KBM-7 (cell line): Measurements from ENCODE around the gene GUK1.
A peak's percentile ranks its signal among the peaks of the same experiment; 100 is the strongest.

ENCODE experiments used
- DNase-seq: peaks from one replicate; pipeline ENCODE4 v3.0.0-alpha.2; 2015
- in situ Hi-C: fragments of 300-500 bp; cut with MboI; formaldehyde crosslinking; loops from 2 replicates; pipeline ENCODE4 v1.14.3; 2020; ENCODE audit warnings: low sequenced_read_pairs, low pct_unique_long_range_greater_than_20kb, mixed read lengths

Gene GUK1

GRCh38 chr1:228157729-228158126 lies 17.6 kb downstream of the GUK1 start:
- in situ Hi-C loops = no loop called here
- DNase-seq = no peak

GRCh38 chr1:228158151-228159007 lies 18.3 kb downstream of the GUK1 start:
- in situ Hi-C loops = no loop called here
- no peak for DNase-seq

GRCh38 chr1:228159008-228159665 lies 19.1 kb downstream of the GUK1 start:
- DNase-seq = no peak
- in situ Hi-C loops = no loop called here

DNA sequence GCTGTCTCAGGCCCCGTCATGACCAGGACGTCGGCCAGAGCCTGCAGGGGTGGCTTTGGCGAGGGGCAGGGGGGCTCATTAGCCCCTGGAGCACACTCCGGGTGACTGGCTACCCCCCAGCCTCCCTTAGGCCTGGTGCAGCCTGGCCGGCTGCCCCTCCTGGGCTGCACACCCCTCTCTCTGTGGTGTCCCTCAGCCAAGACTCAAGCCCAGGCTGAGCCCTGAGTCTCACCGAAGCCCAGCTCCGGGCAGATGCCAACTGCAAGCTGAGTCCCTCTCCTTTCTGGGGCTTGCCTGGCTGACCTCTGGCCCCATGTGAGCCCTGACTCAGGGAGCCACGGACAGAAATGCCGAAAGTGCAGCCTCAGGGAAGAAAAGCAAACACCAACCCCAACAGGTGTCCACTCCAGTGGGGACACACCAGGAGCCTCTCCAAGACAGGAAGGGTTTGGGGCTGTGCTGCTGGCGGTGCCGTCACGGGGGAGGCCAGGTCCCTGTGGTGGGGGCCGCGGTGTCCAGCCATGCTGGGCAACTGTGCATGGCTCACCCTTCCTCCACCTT lies 20.2 kb downstream of the GUK1 start:
- no peak for DNase-seq
- in situ Hi-C loops = no loop called here

DNA sequence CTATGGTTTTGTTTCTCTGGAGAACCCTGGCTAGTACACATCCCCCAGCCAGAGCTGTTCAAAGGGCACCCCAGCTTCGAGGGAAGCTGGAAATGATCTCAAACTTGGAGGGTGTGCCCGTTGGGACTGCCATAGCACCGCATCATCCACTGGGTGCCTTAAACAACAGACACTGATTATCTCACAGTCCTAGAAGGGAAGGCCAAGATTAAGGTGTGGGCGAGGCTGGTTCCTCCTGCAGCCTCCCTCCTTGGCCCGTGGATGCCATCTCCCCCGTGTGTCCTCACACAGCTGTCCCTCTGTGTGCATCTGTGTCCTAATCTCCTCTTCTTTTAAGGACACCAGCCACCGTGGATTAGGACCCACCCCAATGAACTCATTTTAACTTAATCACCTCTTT lies 21.3 kb downstream of the GUK1 start:
- DNase-seq = no peak
- in situ Hi-C loops = no loop called here

DNA sequence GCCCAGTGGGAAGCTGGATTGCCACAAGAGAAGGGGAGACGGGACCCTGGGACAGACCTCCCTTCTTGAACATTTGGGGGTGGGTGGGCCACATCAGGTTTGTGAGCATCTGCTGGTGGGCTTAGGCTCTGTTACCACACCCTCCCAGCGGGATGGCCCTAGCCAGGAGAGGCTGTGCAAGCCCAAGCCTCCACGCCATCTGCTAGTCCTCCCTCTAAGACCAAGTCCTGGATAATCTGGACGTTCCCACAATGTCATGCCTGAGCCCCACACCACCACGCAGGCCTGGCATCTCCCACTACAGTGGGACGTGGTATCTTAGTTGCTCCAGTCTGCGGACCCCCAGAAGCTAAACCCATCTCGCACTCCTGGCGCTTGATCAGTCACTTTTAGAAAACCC lies 21.8 kb downstream of the GUK1 start:
- in situ Hi-C loops = no loop called here
- DNase-seq = no peak

DNA sequence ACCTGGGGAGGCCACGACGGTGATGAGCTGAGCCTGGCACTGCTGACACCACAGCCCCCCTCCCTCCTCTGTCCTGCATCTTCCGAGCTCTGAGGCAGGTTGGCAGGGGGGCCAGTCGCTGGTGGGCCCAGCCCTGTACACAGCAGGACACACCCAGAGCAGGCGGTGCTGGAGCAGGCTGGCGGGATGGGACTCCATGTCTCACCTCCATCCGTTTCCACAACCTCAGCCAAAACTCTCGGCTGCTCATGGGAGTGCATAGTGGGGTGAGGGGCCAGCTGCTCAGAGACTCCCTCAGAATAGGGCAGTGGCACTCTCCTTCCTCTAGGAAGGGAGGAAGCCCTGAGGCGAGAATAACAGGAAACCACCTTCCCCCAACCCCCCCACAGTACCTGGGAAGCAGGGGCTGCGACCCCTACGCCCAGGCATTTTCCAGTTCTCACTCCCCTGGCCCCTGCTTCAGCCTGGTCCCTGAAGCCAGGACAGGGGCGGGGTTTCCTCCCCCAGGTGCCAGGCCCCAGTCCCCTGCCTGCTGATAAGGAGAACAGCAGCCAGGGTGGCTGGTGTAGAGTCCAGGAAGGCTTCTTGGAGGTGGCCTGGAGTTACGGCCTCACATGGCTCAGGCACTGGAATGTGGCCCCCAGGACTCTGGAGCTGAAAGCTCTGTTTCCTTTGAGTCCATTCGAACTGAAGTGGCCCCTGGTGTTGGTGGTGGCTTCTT lies 22.4 kb downstream of the GUK1 start:
- peak; percentile 8 for DNase-seq
- in situ Hi-C loops = no loop called here

DNA sequence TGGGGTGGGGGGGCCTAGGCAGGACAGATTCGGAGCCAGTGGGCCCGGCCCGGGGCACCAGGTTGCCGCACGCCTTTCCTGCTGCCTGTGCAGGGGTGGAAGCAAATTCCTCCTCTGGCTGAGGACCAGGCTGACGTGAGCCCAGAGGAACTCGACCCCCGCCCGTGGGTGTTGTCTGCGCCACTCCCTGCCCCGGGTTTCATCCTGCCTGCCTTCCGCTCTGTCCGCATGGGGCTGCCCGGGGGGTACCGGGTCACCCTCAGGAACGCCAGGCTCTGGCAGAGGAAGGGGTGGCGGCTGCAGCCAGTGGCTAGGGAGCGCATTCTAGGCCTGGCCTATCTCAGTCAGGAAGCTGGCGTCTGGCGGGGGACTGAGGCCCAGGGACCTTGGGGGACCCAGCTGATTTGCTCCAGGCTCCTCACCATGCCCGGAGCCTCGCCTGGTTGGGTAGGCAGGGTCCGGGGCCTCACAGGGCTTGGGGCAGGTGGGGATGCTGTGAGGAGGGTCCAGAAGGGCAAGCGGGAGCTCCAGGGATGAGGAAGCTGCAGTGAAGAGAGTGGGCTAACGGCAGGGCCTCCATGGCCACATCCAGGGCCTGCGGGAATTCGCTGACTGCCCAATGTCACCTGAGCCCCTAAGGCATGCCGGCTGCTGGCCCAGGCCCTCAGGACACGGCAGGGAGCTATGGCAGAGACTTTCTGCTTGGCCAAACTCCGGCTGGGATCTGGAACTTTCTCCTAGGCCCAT lies 23.1 kb downstream of the GUK1 start:
- in situ Hi-C loops = no loop called here
- DNase-seq = no peak

DNA sequence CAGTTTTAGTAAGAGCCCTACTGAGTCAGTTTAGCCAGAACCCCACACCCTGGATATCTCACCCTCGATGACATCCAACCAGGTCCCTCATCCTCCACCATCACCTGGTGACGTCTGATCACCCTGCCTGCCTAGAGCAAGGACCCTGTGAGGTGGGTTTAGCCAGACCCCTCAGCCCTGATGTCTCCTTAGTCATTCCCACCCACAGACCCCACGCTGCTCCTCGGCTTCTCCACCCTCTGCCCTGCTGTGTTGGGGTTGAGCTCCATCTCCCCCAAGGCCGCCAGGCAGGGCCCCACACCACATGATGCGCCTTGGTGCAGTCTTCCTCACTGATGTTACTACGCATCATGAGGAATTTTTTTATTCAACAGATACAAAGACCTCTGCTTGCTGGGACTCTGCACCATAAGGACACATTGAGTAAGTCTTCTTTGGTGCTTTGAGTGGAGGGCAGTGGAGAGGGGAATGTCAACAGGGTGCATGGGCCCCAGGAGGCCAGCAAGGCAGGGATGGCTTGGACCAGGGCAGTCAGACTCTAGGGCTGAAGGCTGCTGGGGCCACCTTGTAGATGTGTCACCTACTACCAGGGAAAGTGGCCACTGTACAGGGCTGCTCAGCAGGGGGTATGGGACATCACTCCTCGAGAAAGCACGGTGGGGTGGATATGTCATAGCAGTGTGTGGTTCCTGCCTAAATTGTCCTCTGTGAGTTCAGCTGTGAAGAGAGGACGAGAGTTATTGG lies 23.9 kb downstream of the GUK1 start:
- no peak for DNase-seq

DNA sequence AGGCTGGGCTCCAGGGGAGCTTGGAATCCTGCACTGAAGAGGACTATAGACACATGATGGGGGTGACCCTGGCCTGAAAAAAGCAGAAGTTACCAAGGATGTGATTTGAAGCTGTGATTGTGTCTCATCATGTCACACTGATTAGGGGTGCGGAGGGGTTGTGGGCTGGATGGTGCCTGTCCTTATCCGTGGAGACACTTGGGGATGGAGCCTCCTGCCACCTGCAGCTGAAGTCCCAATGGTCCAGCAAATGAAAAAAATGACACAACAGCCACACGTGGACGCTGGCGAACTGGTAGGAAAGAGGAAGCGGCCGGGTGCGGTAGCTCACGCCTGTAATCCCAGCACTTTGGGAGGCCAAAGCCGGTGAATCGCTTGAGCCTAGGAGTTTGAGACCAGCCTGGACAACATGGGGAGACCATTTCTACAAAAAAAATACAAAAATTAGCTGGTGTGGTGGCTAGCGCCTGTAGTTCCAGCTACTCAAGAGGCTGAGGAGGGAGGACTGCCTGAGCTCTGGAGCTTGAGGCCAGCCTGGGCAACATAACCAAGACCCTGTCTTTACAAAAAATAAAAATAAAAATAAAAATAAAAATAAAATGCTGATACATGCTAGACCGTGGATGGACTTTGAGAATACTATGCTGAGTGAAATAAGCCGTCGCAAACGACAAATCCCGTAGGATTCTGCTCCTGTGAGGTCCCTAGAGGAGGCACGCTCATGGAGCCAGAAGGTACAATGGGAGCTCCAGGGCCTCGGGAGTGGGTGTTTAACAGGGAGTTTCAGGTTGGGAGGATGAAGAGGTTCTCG lies 24.7 kb downstream of the GUK1 start:
- in situ Hi-C loops = no loop called here
- peak; percentile 76 for DNase-seq

More for the DNA sequence above, 23.9 kb downstream of the GUK1 start:
- in situ Hi-C loops = no loop called here

GRCh38 chr1:228165372-228166169 lies 25.5 kb downstream of the GUK1 start, which contains the start of gene IBA57:
Gene IBA57, plus strand, starts transcription at chr1:228165804. Its CDS starts 13 bp downstream, at chr1:228165817.
- in situ Hi-C loops = no loop called here
- peak; percentile 97 for DNase-seq

DNA sequence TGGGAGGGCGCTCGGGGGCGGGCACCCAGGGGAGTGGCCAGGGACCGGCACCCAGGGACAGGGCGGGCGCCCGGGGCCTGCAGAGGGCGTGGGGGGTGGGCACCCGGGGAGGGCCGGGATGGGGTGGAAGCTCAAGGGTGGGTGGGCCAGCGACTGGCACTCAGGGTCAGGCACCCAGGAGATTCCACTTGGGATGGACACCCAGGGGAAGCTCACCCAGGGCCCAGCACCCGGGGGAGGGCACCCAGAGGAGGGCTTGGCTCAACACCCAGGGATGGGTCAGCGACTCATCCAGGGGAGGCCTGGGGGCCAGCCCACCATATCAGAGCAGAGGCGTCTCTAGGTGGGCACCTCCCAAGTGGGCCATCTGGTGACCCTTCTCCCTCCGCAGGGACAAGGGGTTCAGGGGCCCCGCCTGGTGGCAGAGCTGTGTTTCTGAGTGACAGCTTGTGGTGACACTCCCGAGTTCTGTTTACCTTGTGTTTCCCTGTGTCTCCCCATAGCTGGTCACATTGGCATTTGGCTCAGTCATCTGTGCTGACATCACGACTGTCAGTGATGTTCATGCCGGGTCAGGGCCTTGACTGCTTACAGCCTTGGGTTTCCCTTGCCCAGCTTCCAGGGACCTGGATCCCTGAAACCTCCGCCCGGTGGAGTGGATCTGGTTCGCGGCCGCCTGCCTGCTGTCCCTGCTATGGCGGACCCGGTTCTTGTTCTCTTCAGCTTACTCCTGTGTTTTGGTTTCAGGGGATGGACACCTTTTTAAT lies 26.3 kb downstream of the GUK1 start:
- peak; percentile 75 for DNase-seq
- in situ Hi-C loops = no loop called here

GRCh38 chr1:228168563-228169270 lies 28.6 kb downstream of the GUK1 start:
- DNase-seq = no peak
- in situ Hi-C loops = no loop called here

DNA sequence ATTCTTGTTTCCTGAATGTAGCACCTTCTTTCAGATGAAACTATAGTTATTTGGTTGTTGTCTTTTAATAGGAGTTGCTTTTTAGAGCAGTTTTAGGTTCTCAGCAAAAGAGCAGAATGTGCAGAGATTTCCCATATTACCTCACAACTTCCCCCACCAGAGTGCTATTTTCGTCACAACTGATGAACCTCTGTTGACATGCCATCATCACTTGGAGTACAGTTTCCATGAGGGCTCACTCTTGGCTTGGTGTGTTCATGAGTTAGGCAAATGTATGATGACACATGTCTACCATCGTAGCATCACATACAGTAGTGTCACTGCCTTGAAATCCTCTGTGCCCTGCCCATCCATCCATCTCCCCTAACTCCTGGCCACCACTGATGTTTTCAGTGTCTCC lies 29.3 kb downstream of the GUK1 start:
- in situ Hi-C loops = no loop called here
- DNase-seq = no peak

GRCh38 chr1:228170666-228171065 lies 30.6 kb downstream of the GUK1 start:
- in situ Hi-C loops = no loop called here
- no peak for DNase-seq
